HCT116 (cell line): ENCODE measurements around the gene NUP210. TPM values are rescaled to one million over a fixed set of nuclear protein-coding genes. Genes with fewer than 3 reads are reported as not detected.

Experiments used
- ATAC-seq: fragments of 200-7000 bp; cut with Tn5 transposase; 2 replicates; pipeline ENCODE4 v1.9.1; 2020; ENCODE audit warnings: mild to moderate bottlenecking, moderate library complexity
- BruUV-seq: library from RNA; stranded (reverse); fragments of 400-500 nt; replicated peaks from 2 replicates; lab custom pipeline; 2021; lab: Mats Ljungman, UMichigan
- CTCF ChIA-PET: fragments of 300-600 bp; sonication (Branson Sonifier 250); formaldehyde crosslinking; loops from one replicate; lab custom pipeline; 2021; ENCODE audit warnings: antibody characterized with exemption; lab: Charles Lee
- POLR2A ChIA-PET: fragments of 300-600, 350-600 bp; sonication (Branson Sonifier 250); formaldehyde crosslinking; loops from one replicate; lab custom pipeline; 2021; ENCODE audit warnings: antibody characterized with exemption; lab: Charles Lee
- RAD21 ChIA-PET, 2 experiments: fragments of 300-600 bp; sonication (Branson Sonifier 250); formaldehyde crosslinking; loops; one replicate each; lab custom pipeline; 2023; ENCODE audit warnings: low total read pairs in 2 of 2; ENCODE audit not compliant: uncharacterized antibody in 2 of 2, unreplicated experiment in 2 of 2, low non-redundant PET in 1 of 2; lab: Charles Lee
- DNase-seq: peaks from one replicate; pipeline ENCODE4 v3.0.0-alpha.2; 2010; ENCODE audit warnings: low read depth, low spot score
- H2AFZ ChIP-seq: fragments of 200-600 bp; shearing (Covaris generic), sonication (generic); 2 replicates; pipeline ENCODE4 v1.6.1; 2017; ENCODE audit warnings: low read depth, mixed run types, mixed read lengths, antibody characterized with exemption, low read length; ENCODE audit not compliant: poor library complexity, severe bottlenecking
- H3K27ac ChIP-seq: 2 replicates; pipeline ENCODE4 v1.5.1; 2012; ENCODE audit warnings: low read depth, low read length
- H3K27me3 ChIP-seq: fragments of 200-600 bp; sonication (generic); 2 replicates; pipeline ENCODE4 v1.6.1; 2016; ENCODE audit warnings: mixed run types, low read length, mixed read lengths; ENCODE audit not compliant: insufficient read depth
- H3K36me3 ChIP-seq, 2 experiments: fragments of 200-500 bp in 1 of 2; fragments of 200-600 bp in 1 of 2; sonication (Bioruptor generic) in 1 of 2; sonication (generic) in 1 of 2; 2 replicates each; pipeline versions ENCODE4 v1.5.1 to v1.6.1; 2014 to 2016; ENCODE audit warnings: low read length in 2 of 2, inconsistent platforms in 1 of 2, mixed read lengths in 1 of 2, mixed run types in 1 of 2; ENCODE audit not compliant: insufficient read depth in 2 of 2, control insufficient read depth in 1 of 2
- H3K4me1 ChIP-seq, 2 experiments: fragments of 200-600 bp in 1 of 2; sonication (generic) in 1 of 2; 2 replicates each; pipeline versions ENCODE4 v1.5.1 to v1.6.1; 2012 to 2017; ENCODE audit warnings: low read length in 2 of 2, inconsistent platforms in 1 of 2, mild to moderate bottlenecking in 1 of 2, mixed read lengths in 1 of 2, mixed run types in 1 of 2, moderate library complexity in 1 of 2; ENCODE audit not compliant: insufficient read depth in 2 of 2, control insufficient read depth in 1 of 2
- H3K4me2 ChIP-seq: fragments of 200-600 bp; sonication (generic); 2 replicates; pipeline ENCODE4 v1.6.1; 2017; ENCODE audit warnings: mixed run types, low read length, mixed read lengths
- H3K4me3 ChIP-seq, 2 experiments: fragments of 200-600 bp in 1 of 2; sonication (generic) in 1 of 2; replicated peaks in 1 of 2; 2 replicates each; pipeline ENCODE4 v1.5.1; 2011 to 2016; ENCODE audit warnings: low read length in 2 of 2, control low read depth in 1 of 2, low read depth in 1 of 2, mild to moderate bottlenecking in 1 of 2, mixed read lengths in 1 of 2, mixed run types in 1 of 2
- H3K79me2 ChIP-seq: fragments of 200-600 bp; sonication (generic); 2 replicates; pipeline ENCODE4 v1.6.1; 2017; ENCODE audit warnings: mild to moderate bottlenecking, mixed run types, low read length, moderate library complexity, mixed read lengths; ENCODE audit not compliant: insufficient read depth
- H3K9ac ChIP-seq: fragments of 200-600 bp; sonication (generic); 2 replicates; pipeline ENCODE4 v1.6.1; 2016; ENCODE audit warnings: low read length, mixed read lengths
- H3K9me2 ChIP-seq: fragments of 200-600 bp; sonication (generic), shearing (Covaris generic); 2 replicates; pipeline ENCODE4 v1.6.1; 2017; ENCODE audit warnings: mixed run types, mild to moderate bottlenecking, moderate library complexity; ENCODE audit not compliant: insufficient read depth
- H3K9me3 ChIP-seq, 2 experiments: fragments of 200-500 bp in 1 of 2; fragments of 200-600 bp in 1 of 2; sonication (Bioruptor generic) in 1 of 2; sonication (generic) in 1 of 2; 2 replicates each; pipeline ENCODE4 v1.6.1; 2014 to 2017; ENCODE audit warnings: low read length in 2 of 2, mixed read lengths in 2 of 2, inconsistent platforms in 1 of 2, low read depth in 1 of 2, mild to moderate bottlenecking in 1 of 2, mixed run types in 1 of 2, moderate library complexity in 1 of 2; ENCODE audit not compliant: control insufficient read depth in 1 of 2, insufficient read depth in 1 of 2
- H4K20me1 ChIP-seq: fragments of 200-600 bp; sonication (generic), shearing (Covaris generic); 2 replicates; pipeline ENCODE4 v1.6.1; 2017; ENCODE audit warnings: mixed run types, mild to moderate bottlenecking, moderate library complexity; ENCODE audit not compliant: insufficient read depth
- ATF3 ChIP-seq: IDR thresholded peaks from 2 replicates; pipeline ENCODE4 v1.6.1; 2012
- ELF1 ChIP-seq: IDR thresholded peaks from 2 replicates; pipeline ENCODE4 v1.6.1; 2012; ENCODE audit warnings: low read depth, borderline replicate concordance
- EZH2 ChIP-seq: fragments of 200-600 bp; sonication (generic); IDR thresholded peaks from 2 replicates; pipeline ENCODE4 v1.6.1; 2017; ENCODE audit warnings: antibody characterized with exemption, mixed run types
- EZH2phosphoT487 ChIP-seq: fragments of 200-600 bp; IDR thresholded peaks from 2 replicates; pipeline ENCODE4 v1.6.1; 2018; ENCODE audit warnings: antibody characterized with exemption, borderline replicate concordance
- JUND ChIP-seq: IDR thresholded peaks from 2 replicates; pipeline ENCODE4 v1.6.1; 2012
- MAX ChIP-seq: IDR thresholded peaks from 2 replicates; pipeline ENCODE4 v1.6.1; 2012
- RAD21 ChIP-seq: IDR thresholded peaks from 2 replicates; pipeline ENCODE4 v1.6.1; 2012; ENCODE audit warnings: low read depth, mild to moderate bottlenecking
- SIN3A ChIP-seq: IDR thresholded peaks from 2 replicates; pipeline ENCODE4 v1.6.1; 2012; ENCODE audit warnings: low read depth
- SP1 ChIP-seq: IDR thresholded peaks from 2 replicates; pipeline ENCODE4 v1.6.1; 2012; ENCODE audit warnings: low read depth
- TCF7L2 ChIP-seq: IDR thresholded peaks from 2 replicates; pipeline ENCODE4 v1.7.0; 2011; ENCODE audit warnings: borderline replicate concordance, inconsistent platforms; ENCODE audit not compliant: insufficient read depth, insufficient read length; ENCODE audit errors: extremely low read depth
- YY1 ChIP-seq: IDR thresholded peaks from 2 replicates; pipeline ENCODE4 v1.6.1; 2011; ENCODE audit warnings: low read length, low read depth, moderate library complexity, mild to moderate bottlenecking; ENCODE audit not compliant: insufficient replicate concordance; ENCODE audit errors: extremely low read depth
- ZFX ChIP-seq: fragments of 450-650 bp; IDR thresholded peaks from 2 replicates; pipeline ENCODE4 v1.6.1; 2017
- intact Hi-C: fragments of 100-400 bp; cut with micrococcal nuclease; formaldehyde crosslinking; loops from 2 replicates; pipeline ENCODE4 v1.10.0; 2022
- total RNA-seq: library from RNA; stranded (reverse); gene quantifications from one replicate; pipeline ENCODE4 v1.2.1, GENCODE V29; 2021; ENCODE audit not compliant: unreplicated experiment
- TF ChIP-seq, protein P1 (sequence below), 3 experiments: fragments of 200-600 bp in 1 of 3; sonication (generic) in 1 of 3; IDR thresholded peaks in 2 of 3; conservative IDR thresholded peaks in 1 of 3; 2 replicates each; pipeline ENCODE4 v1.5.1; 2012 to 2017; ENCODE audit warnings: low read depth in 2 of 3, low read length in 2 of 3, antibody characterized with exemption in 1 of 3, borderline replicate concordance in 1 of 3, control low read depth in 1 of 3, mild to moderate bottlenecking in 1 of 3, mixed read lengths in 1 of 3, mixed run types in 1 of 3, moderate library complexity in 1 of 3; ENCODE audit not compliant: insufficient read depth in 1 of 3

Gene NUP210
- total RNA-seq, 1 experiment from 2014 or later = 74.9 TPM

DNA sequence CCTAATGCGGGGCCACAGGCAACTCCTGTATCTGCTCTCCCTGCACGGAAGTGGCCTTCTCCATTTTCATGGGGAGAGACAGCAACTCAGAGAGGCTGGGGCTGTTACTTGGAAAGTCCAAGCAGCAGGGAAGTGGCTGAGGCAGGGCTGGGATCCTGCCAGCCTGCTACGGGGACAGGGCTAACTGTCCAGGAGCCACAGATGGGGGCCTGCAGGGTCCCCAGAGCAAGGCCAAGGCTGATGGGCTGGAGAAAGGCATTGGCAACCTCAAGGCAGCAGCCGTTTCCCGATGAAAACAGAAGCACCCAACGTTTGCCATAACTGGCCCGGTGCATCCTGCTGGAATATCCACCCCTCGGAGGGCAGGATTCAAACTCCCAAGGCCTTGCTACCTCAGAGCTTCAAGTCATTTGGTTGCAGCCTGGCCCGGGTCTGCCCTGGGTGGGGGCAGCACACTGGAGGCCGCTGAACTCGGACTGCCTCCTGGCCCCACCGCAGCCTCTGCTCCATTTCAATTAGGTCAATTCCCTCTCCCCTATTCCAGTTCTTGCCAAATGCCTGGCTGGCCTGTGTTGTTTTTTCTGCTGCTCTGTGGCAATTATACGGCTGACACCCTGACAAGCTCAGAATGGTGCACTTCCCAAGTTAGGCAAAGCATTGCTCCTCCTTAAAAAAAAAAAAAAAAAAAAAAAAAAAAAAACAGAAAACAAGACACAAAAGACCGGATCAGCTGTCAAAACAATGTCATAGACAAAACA lies 143.5 kb downstream of the NUP210 start:
- TF ChIP-seq ZFX = no peak
- no peak for TF ChIP-seq YY1
- no peak for TF ChIP-seq EZH2
- no peak for TF ChIP-seq ATF3
- no peak for TF ChIP-seq JUND
- TF ChIP-seq TCF7L2 = no peak
- no peak for TF ChIP-seq ELF1
- TF ChIP-seq RAD21 = no peak
- TF ChIP-seq EZH2phosphoT487 = no peak
- no peak for TF ChIP-seq MAX
- TF ChIP-seq SIN3A = no peak
- no peak for TF ChIP-seq SP1
- TF ChIP-seq, protein P1, sequence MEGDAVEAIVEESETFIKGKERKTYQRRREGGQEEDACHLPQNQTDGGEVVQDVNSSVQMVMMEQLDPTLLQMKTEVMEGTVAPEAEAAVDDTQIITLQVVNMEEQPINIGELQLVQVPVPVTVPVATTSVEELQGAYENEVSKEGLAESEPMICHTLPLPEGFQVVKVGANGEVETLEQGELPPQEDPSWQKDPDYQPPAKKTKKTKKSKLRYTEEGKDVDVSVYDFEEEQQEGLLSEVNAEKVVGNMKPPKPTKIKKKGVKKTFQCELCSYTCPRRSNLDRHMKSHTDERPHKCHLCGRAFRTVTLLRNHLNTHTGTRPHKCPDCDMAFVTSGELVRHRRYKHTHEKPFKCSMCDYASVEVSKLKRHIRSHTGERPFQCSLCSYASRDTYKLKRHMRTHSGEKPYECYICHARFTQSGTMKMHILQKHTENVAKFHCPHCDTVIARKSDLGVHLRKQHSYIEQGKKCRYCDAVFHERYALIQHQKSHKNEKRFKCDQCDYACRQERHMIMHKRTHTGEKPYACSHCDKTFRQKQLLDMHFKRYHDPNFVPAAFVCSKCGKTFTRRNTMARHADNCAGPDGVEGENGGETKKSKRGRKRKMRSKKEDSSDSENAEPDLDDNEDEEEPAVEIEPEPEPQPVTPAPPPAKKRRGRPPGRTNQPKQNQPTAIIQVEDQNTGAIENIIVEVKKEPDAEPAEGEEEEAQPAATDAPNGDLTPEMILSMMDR (IDR thresholded peaks at IDR 0.05 in 2 of 3, conservative IDR thresholded peaks at IDR 0.05 in 1 of 3; ENCODE audit: borderline replicate concordance in 1 of 3, insufficient read depth in 1 of 3, low read depth in 2 of 3, low read length in 2 of 3) = no peak
- intact Hi-C loops = no loop called here
- CTCF ChIA-PET = no interaction called here
- no peaks in the 10 kb centered on the region for H3K9me3 ChIP-seq
- H3K9me2 ChIP-seq = no peaks in the 10 kb centered on the region
- peaks cover 11 to 17% of the 10 kb centered on the region in 2 experiments for H3K4me1 ChIP-seq
- POLR2A ChIA-PET = no interaction called here
- RAD21 ChIA-PET = no interaction called here
- no peak overlapping the region for H3K4me3 ChIP-seq
- ATAC-seq = no peak
- H2AFZ ChIP-seq = no peak overlapping the region
- no peak overlapping the region for H3K9ac ChIP-seq
- H3K27me3 ChIP-seq = no peaks in the 10 kb centered on the region
- H3K27ac ChIP-seq = no peak overlapping the region
- H3K36me3 ChIP-seq = no peaks in the 10 kb centered on the region
- DNase-seq = no peak
- H3K4me2 ChIP-seq = no peak overlapping the region
- H4K20me1 ChIP-seq = no peaks in the 10 kb centered on the region
- no peaks in the 10 kb centered on the region for H3K79me2 ChIP-seq
- no TSS peak for BruUV-seq
